Esophagus muscularis mucosa (tissue), 4 donors: ENCODE measurements around the gene LCOR. TPM values are rescaled to one million over a fixed set of nuclear protein-coding genes. Genes with fewer than 3 reads are reported as not detected.

Source experiments
- DNase-seq: peaks from one replicate; pipeline ENCODE4 v3.0.0-alpha.2; 2017; ENCODE audit errors: extremely low spot score
- H3K27ac ChIP-seq, 4 donors: fragments of 200-600 bp; sonication (generic); replicated peaks in 1 of 4; 1 replicate in 3 of 4; 2 replicates in 1 of 4; pipeline ENCODE4 v1.5.1; 2016 to 2019; ENCODE audit warnings: mild to moderate bottlenecking in 1 of 4
- H3K27me3 ChIP-seq, 4 donors: fragments of 200-600 bp; sonication (generic); one replicate each; pipeline versions ENCODE4 v1.5.1 to v1.6.0; 2016 to 2019
- H3K36me3 ChIP-seq, 4 donors: fragments of 200-600 bp; sonication (generic); one replicate each; pipeline ENCODE4 v1.5.1; 2016 to 2019
- H3K4me1 ChIP-seq, 4 donors: fragments of 200-600 bp; sonication (generic); one replicate each; pipeline ENCODE4 v1.5.1; 2016 to 2019
- H3K4me3 ChIP-seq, 4 donors: fragments of 200-600 bp; sonication (generic); 1 replicate in 2 of 4; 2 replicates in 2 of 4; pipeline ENCODE4 v1.5.1; 2016 to 2019; ENCODE audit warnings: mild to moderate bottlenecking in 4 of 4, moderate library complexity in 1 of 4
- H3K9me3 ChIP-seq, 4 donors: fragments of 200-600 bp; sonication (generic); 1 replicate in 3 of 4; 2 replicates in 1 of 4; pipeline ENCODE4 v1.5.1; 2016 to 2019
- EP300 ChIP-seq: sonication (generic); formaldehyde crosslinking; IDR thresholded peaks from one replicate; pipeline ENCODE4 v1.6.1; 2017; ENCODE audit warnings: antibody characterized with exemption
- POLR2A ChIP-seq: fragments of 450-650 bp; IDR thresholded peaks from one replicate; pipeline ENCODE4 v1.6.1; 2017; ENCODE audit warnings: antibody characterized with exemption, moderate library complexity, mild to moderate bottlenecking, low read depth
- POLR2AphosphoS5 ChIP-seq, 2 donors: sonication (generic); formaldehyde crosslinking; IDR thresholded peaks; one replicate each; pipeline ENCODE4 v1.6.1; 2017; ENCODE audit warnings: antibody characterized with exemption in 2 of 2
- WGBS: methylation state at CpG from one replicate; pipeline ENCODE4 v1.1.5; 2018; 5-methylcytosine and 5-hydroxymethylcytosine counted together
- intact Hi-C: fragments of 100-400 bp; cut with DNase I; formaldehyde crosslinking; loops from one replicate; pipeline ENCODE4 v1.15.1; 2023
- total RNA-seq, 4 donors: library from RNA; depleted of rRNA; stranded (reverse); fragments of >200 nt; gene quantifications; one replicate each; pipeline versions ENCODE4 v1.1.0 to v1.2.1, GENCODE V29; 2016
- TF ChIP-seq, protein P1 (sequence below), 3 experiments: fragments of 200-600 bp in 2 of 3; fragments of 450-650 bp in 1 of 3; sonication (generic) in 2 of 3; IDR thresholded peaks; one replicate each; pipeline ENCODE4 v1.5.1; 2017 to 2019; ENCODE audit warnings: antibody characterized with exemption in 3 of 3, mild to moderate bottlenecking in 2 of 3, moderate library complexity in 1 of 3

LCOR gene
- total RNA-seq, 4 donors from 2014 or later = 23.1 to 43.2 (median 29.4) TPM

GRCh38 chr10:96857301-96858012 lies 25.4 kb downstream of the LCOR start:
- H3K9me3 ChIP-seq = no peaks in the 10 kb centered on the region
- 79% methylated on average over 4 of the region's 4 CpGs for WGBS
- H3K27me3 ChIP-seq = no peaks in the 10 kb centered on the region
- TF ChIP-seq POLR2A = no peak
- no peak for TF ChIP-seq EP300
- TF ChIP-seq POLR2AphosphoS5 (IDR thresholded peaks at IDR 0.05) = no peak
- TF ChIP-seq, protein P1, sequence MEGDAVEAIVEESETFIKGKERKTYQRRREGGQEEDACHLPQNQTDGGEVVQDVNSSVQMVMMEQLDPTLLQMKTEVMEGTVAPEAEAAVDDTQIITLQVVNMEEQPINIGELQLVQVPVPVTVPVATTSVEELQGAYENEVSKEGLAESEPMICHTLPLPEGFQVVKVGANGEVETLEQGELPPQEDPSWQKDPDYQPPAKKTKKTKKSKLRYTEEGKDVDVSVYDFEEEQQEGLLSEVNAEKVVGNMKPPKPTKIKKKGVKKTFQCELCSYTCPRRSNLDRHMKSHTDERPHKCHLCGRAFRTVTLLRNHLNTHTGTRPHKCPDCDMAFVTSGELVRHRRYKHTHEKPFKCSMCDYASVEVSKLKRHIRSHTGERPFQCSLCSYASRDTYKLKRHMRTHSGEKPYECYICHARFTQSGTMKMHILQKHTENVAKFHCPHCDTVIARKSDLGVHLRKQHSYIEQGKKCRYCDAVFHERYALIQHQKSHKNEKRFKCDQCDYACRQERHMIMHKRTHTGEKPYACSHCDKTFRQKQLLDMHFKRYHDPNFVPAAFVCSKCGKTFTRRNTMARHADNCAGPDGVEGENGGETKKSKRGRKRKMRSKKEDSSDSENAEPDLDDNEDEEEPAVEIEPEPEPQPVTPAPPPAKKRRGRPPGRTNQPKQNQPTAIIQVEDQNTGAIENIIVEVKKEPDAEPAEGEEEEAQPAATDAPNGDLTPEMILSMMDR (IDR thresholded peaks at IDR 0.05) = no peak
- H3K36me3 ChIP-seq = peaks cover 0 to 15% (median 0%) of the 10 kb centered on the region in 4 donors
- no peak for DNase-seq
- intact Hi-C loops = no loop called here
- H3K27ac ChIP-seq = no peak overlapping the region
- peaks cover 18 to 47% (median 32%) of the 10 kb centered on the region in 4 donors for H3K4me1 ChIP-seq
- no peak overlapping the region for H3K4me3 ChIP-seq

DNA sequence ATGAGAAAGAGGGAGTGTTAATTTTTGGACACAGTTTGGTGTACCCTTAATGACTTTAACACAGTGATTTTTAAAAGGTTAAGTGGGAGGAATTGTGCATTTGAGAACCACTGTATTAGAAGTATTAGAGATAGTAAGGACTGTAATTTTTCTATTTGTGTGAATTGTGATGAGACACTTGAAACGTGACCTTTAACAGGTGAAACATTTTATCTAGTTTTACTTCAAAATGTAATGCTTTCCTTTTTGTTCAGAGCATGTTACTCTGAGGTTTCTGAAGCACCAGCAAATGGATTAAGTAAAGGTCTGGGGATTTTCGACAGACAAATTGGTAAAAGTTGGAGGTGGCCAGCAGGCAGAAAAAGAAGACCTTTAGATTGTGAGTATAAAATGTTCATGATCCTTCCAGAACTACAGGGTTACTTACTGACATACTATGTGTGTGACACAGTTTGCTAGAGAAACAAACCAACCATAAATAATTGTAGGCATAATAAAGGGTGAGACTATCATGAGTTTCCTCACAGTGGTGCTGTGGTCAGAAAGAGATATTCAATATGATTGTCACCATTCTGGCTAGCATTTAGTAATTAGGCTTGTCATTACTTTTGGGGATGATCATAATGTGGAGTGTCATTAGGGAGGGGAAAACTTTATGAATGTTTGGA lies 26.1 kb downstream of the LCOR start:
- intact Hi-C loops = no loop called here
- Histone ChIP-seq H3K9me3 (no peaks in the 10 kb centered on the region), H3K4me3 (no peak overlapping the region), H3K27me3 (no peaks in the 10 kb centered on the region), H3K36me3 (peaks cover 0 to 15% (median 0%) of the 10 kb centered on the region in 4 donors), H3K27ac (no peak overlapping the region), H3K4me1 (peaks cover 15 to 40% (median 26%) of the 10 kb centered on the region in 4 donors)
- DNase-seq = no peak
- no peak for TF ChIP-seq POLR2A
- TF ChIP-seq POLR2AphosphoS5 (IDR thresholded peaks at IDR 0.05) = no peak
- TF ChIP-seq EP300 = no peak
- TF ChIP-seq, protein P1 (IDR thresholded peaks at IDR 0.05) = no peak
- WGBS = 59% methylated on average over 2 of the region's 2 CpGs

- DNase-seq = no peak
- H3K4me3 ChIP-seq = no peak overlapping the region
- TF ChIP-seq POLR2A (no peak), EP300 (no peak), POLR2AphosphoS5 (IDR thresholded peaks at IDR 0.05) (no peak)
- TF ChIP-seq, protein P1 (IDR thresholded peaks at IDR 0.05) = no peak
- H3K27ac ChIP-seq = no peak overlapping the region
- 59% methylated on average over 2 of the region's 2 CpGs for WGBS
- intact Hi-C loops = no loop called here
- H3K36me3 ChIP-seq = peaks cover 0 to 15% (median 0%) of the 10 kb centered on the region in 4 donors
- no peaks in the 10 kb centered on the region for H3K27me3 ChIP-seq
- H3K9me3 ChIP-seq = no peaks in the 10 kb centered on the region
- peaks cover 15 to 43% (median 29%) of the 10 kb centered on the region in 4 donors for H3K4me1 ChIP-seq
Measured at GRCh38 chr10:96858706-96859050, 26.6 kb downstream of the LCOR start.

DNA sequence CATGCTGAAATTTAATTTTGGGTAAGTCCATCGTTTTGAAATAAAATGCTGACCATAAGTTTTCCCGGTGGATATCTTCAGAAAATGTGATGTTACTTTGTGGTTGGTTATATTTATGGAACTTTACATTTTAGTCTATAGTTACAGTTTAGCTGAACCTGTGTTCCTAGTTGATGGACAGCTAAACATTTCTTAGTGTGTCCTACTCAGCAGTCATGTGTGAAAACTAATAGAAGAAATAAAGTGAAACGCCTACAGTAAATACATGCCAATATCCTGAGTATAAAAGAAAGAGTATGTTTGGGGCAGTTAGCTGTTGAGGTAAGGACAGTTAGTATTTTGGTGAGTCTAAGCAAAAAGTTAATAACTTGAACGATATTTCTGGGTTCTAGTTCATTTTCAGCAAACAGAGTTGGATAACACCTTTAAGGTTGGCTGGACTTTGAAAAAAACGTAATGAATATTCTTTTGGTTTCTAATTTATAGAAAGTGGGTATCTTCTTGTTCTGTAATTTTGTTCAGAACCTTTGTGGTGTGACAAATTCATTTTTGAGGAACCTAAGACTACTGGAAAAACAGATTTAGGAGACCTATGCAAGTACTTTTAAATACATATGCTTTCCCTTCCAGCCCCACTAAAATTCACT lies 28.7 kb downstream of the LCOR start:
- DNase-seq = no peak
- no peak overlapping the region for H3K4me3 ChIP-seq
- H3K4me1 ChIP-seq = peaks cover 27 to 61% (median 43%) of the 10 kb centered on the region in 4 donors
- no peak overlapping the region for H3K27ac ChIP-seq
- peaks cover 0 to 15% (median 0%) of the 10 kb centered on the region in 4 donors for H3K36me3 ChIP-seq
- WGBS = 82% methylated on average over 5 of the region's 5 CpGs
- intact Hi-C loops = no loop called here
- H3K27me3 ChIP-seq = no peaks in the 10 kb centered on the region
- TF ChIP-seq EP300 (no peak), POLR2AphosphoS5 (IDR thresholded peaks at IDR 0.05) (no peak), POLR2A (no peak)
- TF ChIP-seq, protein P1 (IDR thresholded peaks at IDR 0.05) = no peak
- H3K9me3 ChIP-seq = no peaks in the 10 kb centered on the region
